Measurements from ENCODE around the gene LIN7C.

DNA sequence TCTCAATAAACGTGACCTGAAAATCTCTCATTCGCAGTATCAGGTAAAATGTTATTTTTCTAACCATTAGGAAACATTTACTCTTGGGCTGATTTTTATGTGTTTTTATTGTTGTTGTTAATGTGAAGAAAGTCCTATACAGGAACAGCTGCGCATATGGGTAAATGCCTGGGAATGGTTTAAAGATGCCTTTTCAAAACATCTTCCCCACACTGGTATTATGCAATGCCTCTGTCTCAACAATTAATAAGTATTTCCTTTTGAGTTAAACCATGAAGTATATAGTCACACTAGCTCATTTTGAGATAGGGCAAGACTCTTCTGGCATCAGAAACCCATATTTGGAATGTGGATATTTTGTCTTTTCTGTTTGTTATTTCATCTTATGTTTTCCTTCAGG lies 13.7 kb upstream of the LIN7C start:
- TF ChIP-seq, protein P1, sequence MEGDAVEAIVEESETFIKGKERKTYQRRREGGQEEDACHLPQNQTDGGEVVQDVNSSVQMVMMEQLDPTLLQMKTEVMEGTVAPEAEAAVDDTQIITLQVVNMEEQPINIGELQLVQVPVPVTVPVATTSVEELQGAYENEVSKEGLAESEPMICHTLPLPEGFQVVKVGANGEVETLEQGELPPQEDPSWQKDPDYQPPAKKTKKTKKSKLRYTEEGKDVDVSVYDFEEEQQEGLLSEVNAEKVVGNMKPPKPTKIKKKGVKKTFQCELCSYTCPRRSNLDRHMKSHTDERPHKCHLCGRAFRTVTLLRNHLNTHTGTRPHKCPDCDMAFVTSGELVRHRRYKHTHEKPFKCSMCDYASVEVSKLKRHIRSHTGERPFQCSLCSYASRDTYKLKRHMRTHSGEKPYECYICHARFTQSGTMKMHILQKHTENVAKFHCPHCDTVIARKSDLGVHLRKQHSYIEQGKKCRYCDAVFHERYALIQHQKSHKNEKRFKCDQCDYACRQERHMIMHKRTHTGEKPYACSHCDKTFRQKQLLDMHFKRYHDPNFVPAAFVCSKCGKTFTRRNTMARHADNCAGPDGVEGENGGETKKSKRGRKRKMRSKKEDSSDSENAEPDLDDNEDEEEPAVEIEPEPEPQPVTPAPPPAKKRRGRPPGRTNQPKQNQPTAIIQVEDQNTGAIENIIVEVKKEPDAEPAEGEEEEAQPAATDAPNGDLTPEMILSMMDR (IDR thresholded peaks at IDR 0.05): no peak
- no peak for TF ChIP-seq POLR2A (IDR thresholded peaks at IDR 0.05)
